Measurements from ENCODE around the gene PBX1.
A peak's percentile ranks its signal among the peaks of the same experiment; 100 is the strongest.

Gene PBX1

GRCh38 chr1:164563721-164564360 is 4.9 kb downstream of the PBX1 start:
- DNase-seq (ENCODE audit: low spot score), result no peak

GRCh38 chr1:164564378-164564777 is 5.4 kb downstream of the PBX1 start:
- no peak for DNase-seq (ENCODE audit: low spot score)

GRCh38 chr1:164565357-164565756 is 6.4 kb downstream of the PBX1 start:
- DNase-seq (ENCODE audit: low spot score), result no peak

GRCh38 chr1:164567774-164568173 is 8.8 kb downstream of the PBX1 start:
- no peak for DNase-seq (ENCODE audit: low spot score)

- no peak for DNase-seq (ENCODE audit: low spot score)
These were observed 10.3 kb downstream of the PBX1 start for GRCh38 chr1:164569241-164569640.

GRCh38 chr1:164569866-164570265 is 10.9 kb downstream of the PBX1 start:
- DNase-seq (ENCODE audit: low spot score), result no peak

GRCh38 chr1:164571333-164571732 is 12.3 kb downstream of the PBX1 start:
- no peak for DNase-seq (ENCODE audit: low spot score)

- no peak for DNase-seq (ENCODE audit: low spot score)
These were observed 16.4 kb downstream of the PBX1 start for GRCh38 chr1:164575356-164575886.

- DNase-seq (ENCODE audit: low spot score), result peak; percentile 48
These were observed 17.6 kb downstream of the PBX1 start for GRCh38 chr1:164576291-164577271.

- no peak for DNase-seq (ENCODE audit: low spot score)
These were observed 18.3 kb downstream of the PBX1 start for GRCh38 chr1:164577291-164577690.

GRCh38 chr1:164578479-164579200 is 19.7 kb downstream of the PBX1 start:
- DNase-seq (ENCODE audit: low spot score), result no peak

- no peak for DNase-seq (ENCODE audit: low spot score)
These were observed 20.4 kb downstream of the PBX1 start for GRCh38 chr1:164579381-164579780.

GRCh38 chr1:164581762-164582161 is 22.8 kb downstream of the PBX1 start:
- no peak for DNase-seq (ENCODE audit: low spot score)

GRCh38 chr1:164583196-164583595 is 24.2 kb downstream of the PBX1 start:
- DNase-seq (ENCODE audit: low spot score), result no peak

- no peak for DNase-seq (ENCODE audit: low spot score)
These were observed 25.0 kb downstream of the PBX1 start for GRCh38 chr1:164583835-164584539.

GRCh38 chr1:164586591-164586990 is 27.6 kb downstream of the PBX1 start:
- DNase-seq (ENCODE audit: low spot score), result no peak

- no peak for DNase-seq (ENCODE audit: low spot score)
These were observed 28.9 kb downstream of the PBX1 start for GRCh38 chr1:164587617-164588501.

- DNase-seq (ENCODE audit: low spot score), result peak; percentile 26
These were observed 29.7 kb downstream of the PBX1 start for GRCh38 chr1:164588516-164589341.

- no peak for DNase-seq (ENCODE audit: low spot score)
These were observed 30.4 kb downstream of the PBX1 start for GRCh38 chr1:164589408-164589807.

Data from AG08395 (cell line).